HG02571 (cell line): Measurements from ENCODE around the gene SLIT1.

Experiments used
- ATAC-seq: cut with Tn5 transposase; IDR thresholded peaks from one replicate; pipeline ENCODE4 v1.9.1; 2021; ENCODE audit warnings: mild to moderate bottlenecking, moderate library complexity; ENCODE audit not compliant: unreplicated experiment

Gene SLIT1

GRCh38 chr10:97007417-97007816 is 178.3 kb downstream of the SLIT1 start:
- no peak for ATAC-seq

GRCh38 chr10:97006364-97006763 is 179.4 kb downstream of the SLIT1 start:
- ATAC-seq = no peak

GRCh38 chr10:97005349-97005748 is 180.4 kb downstream of the SLIT1 start:
- no peak for ATAC-seq

- ATAC-seq = no peak
Measured at GRCh38 chr10:97004591-97004990, 181.2 kb downstream of the SLIT1 start.

GRCh38 chr10:97003804-97004201 is 182.0 kb downstream of the SLIT1 start:
- ATAC-seq = no peak

GRCh38 chr10:97003151-97003803 is 182.5 kb downstream of the SLIT1 start:
- no peak for ATAC-seq

- ATAC-seq = no peak
Measured at GRCh38 chr10:97002670-97003069, 183.1 kb downstream of the SLIT1 start.

GRCh38 chr10:97001183-97001991 is 184.4 kb downstream of the SLIT1 start:
- no peak for ATAC-seq

GRCh38 chr10:97000487-97001182 is 185.1 kb downstream of the SLIT1 start:
- ATAC-seq = no peak

GRCh38 chr10:96999987-97000386 is 185.8 kb downstream of the SLIT1 start:
- no peak for ATAC-seq

- ATAC-seq = no peak
Measured at GRCh38 chr10:96999337-96999736, 186.4 kb downstream of the SLIT1 start.

GRCh38 chr10:96998329-96998888 is 187.3 kb downstream of the SLIT1 start:
- ATAC-seq = no peak

GRCh38 chr10:96996275-96996965 is 189.3 kb downstream of the SLIT1 start:
- ATAC-seq = no peak

GRCh38 chr10:96995851-96996250 is 189.9 kb downstream of the SLIT1 start:
- ATAC-seq = no peak

- ATAC-seq = peak; percentile 72
Measured at GRCh38 chr10:96992721-96993120, 193.0 kb downstream of the SLIT1 start.

- ATAC-seq = no peak
Measured at GRCh38 chr10:96991313-96991841, 194.4 kb downstream of the SLIT1 start.

GRCh38 chr10:96988426-96988825 is 197.3 kb downstream of the SLIT1 start:
- no peak for ATAC-seq

GRCh38 chr10:96987842-96988175 is 197.9 kb downstream of the SLIT1 start:
- ATAC-seq = no peak

- no peak for ATAC-seq
Measured at GRCh38 chr10:96987141-96987841, 198.5 kb downstream of the SLIT1 start.

GRCh38 chr10:96986200-96986856 is 199.4 kb downstream of the SLIT1 start:
- no peak for ATAC-seq
